ENCODE measurements around the gene CROCC2. TPM values are rescaled to one million over a fixed set of nuclear protein-coding genes. Genes with fewer than 3 reads are reported as not detected.
A peak's percentile ranks its signal among the peaks of the same experiment; 100 is the strongest.

The CROCC2 gene
- total RNA-seq, 1 donor from 2014 or later = not detected

- no peak overlapping the region for H3K4me3 Mint-ChIP-seq (ENCODE audit: unreplicated experiment)
- peaks cover 4% of the 10 kb centered on the region for H3K36me3 Mint-ChIP-seq (ENCODE audit: low read depth, unreplicated experiment)
- peaks cover 8% of the 10 kb centered on the region for H3K27me3 Mint-ChIP-seq (ENCODE audit: unreplicated experiment)
- DNase-seq (ENCODE audit: low spot score) = no peak
- no peak for TF ChIP-seq CTCF (IDR thresholded peaks at IDR 0.05; ENCODE audit: unreplicated experiment)
- no peaks in the 10 kb centered on the region for H3K9me3 Mint-ChIP-seq (ENCODE audit: unreplicated experiment)
- H3K4me1 Mint-ChIP-seq (ENCODE audit: unreplicated experiment) = peaks cover 6% of the 10 kb centered on the region
- H3K27ac Mint-ChIP-seq (ENCODE audit: unreplicated experiment) = no peak overlapping the region
Observed at GRCh38 chr2:241007111-241007510, 101.0 kb downstream of the CROCC2 start.

GRCh38 chr2:241007880-241008710 lies 102.0 kb downstream of the CROCC2 start:
- peaks cover 7% of the 10 kb centered on the region for H3K27me3 Mint-ChIP-seq (ENCODE audit: unreplicated experiment)
- H3K9me3 Mint-ChIP-seq (ENCODE audit: unreplicated experiment) = no peaks in the 10 kb centered on the region
- no peak for DNase-seq (ENCODE audit: low spot score)
- H3K4me3 Mint-ChIP-seq (ENCODE audit: unreplicated experiment) = no peak overlapping the region
- H3K27ac Mint-ChIP-seq (ENCODE audit: unreplicated experiment) = no peak overlapping the region
- peaks cover 4% of the 10 kb centered on the region for H3K36me3 Mint-ChIP-seq (ENCODE audit: low read depth, unreplicated experiment)
- peaks cover 6% of the 10 kb centered on the region for H3K4me1 Mint-ChIP-seq (ENCODE audit: unreplicated experiment)
- TF ChIP-seq CTCF (IDR thresholded peaks at IDR 0.05; ENCODE audit: unreplicated experiment) = no peak

GRCh38 chr2:241008711-241009121 lies 102.6 kb downstream of the CROCC2 start:
- peaks cover 4% of the 10 kb centered on the region for H3K36me3 Mint-ChIP-seq (ENCODE audit: low read depth, unreplicated experiment)
- H3K9me3 Mint-ChIP-seq (ENCODE audit: unreplicated experiment) = no peaks in the 10 kb centered on the region
- peaks cover 6% of the 10 kb centered on the region for H3K4me1 Mint-ChIP-seq (ENCODE audit: unreplicated experiment)
- TF ChIP-seq CTCF (IDR thresholded peaks at IDR 0.05; ENCODE audit: unreplicated experiment) = no peak
- no peak overlapping the region for H3K27ac Mint-ChIP-seq (ENCODE audit: unreplicated experiment)
- DNase-seq (ENCODE audit: low spot score) = no peak
- peak overlapping the region; percentile 56 for H3K4me3 Mint-ChIP-seq (ENCODE audit: unreplicated experiment)
- H3K27me3 Mint-ChIP-seq (ENCODE audit: unreplicated experiment) = peaks cover 7% of the 10 kb centered on the region

- TF ChIP-seq CTCF (IDR thresholded peaks at IDR 0.05; ENCODE audit: unreplicated experiment) = no peak
- Mint-ChIP-seq H3K27ac (ENCODE audit: unreplicated experiment) (no peak overlapping the region), H3K4me1 (ENCODE audit: unreplicated experiment) (peaks cover 6% of the 10 kb centered on the region), H3K27me3 (ENCODE audit: unreplicated experiment) (peaks cover 4% of the 10 kb centered on the region), H3K36me3 (ENCODE audit: low read depth, unreplicated experiment) (peaks cover 4% of the 10 kb centered on the region), H3K9me3 (ENCODE audit: unreplicated experiment) (no peaks in the 10 kb centered on the region), H3K4me3 (ENCODE audit: unreplicated experiment) (peak overlapping the region; percentile 56)
- no peak for DNase-seq (ENCODE audit: low spot score)
Observed at GRCh38 chr2:241009191-241009590, 103.1 kb downstream of the CROCC2 start.
